Measurements from ENCODE around the gene EPPIN. TPM values are rescaled to one million over a fixed set of nuclear protein-coding genes. Genes with fewer than 3 reads are reported as not detected.

Gene EPPIN
- total RNA-seq, 1 experiment from 2014 or later: not detected

GRCh38 chr20:45555198-45555597 is 8.0 kb upstream of the EPPIN start:
- H3K79me2 ChIP-seq (ENCODE audit: low read depth): no peaks in the 10 kb centered on the region
- intact Hi-C loops (cut with micrococcal nuclease; ENCODE audit: unreplicated experiment): no loop called here
- BruUV-seq (replicated peaks): no TSS peak

GRCh38 chr20:45552456-45552855 is 5.3 kb upstream of the EPPIN start:
- Histone ChIP-seq H3F3A (ENCODE audit: insufficient read depth, low read depth) (no peaks in the 10 kb centered on the region), H4K20me1 (ENCODE audit: insufficient read depth) (no peaks in the 10 kb centered on the region), H3K4me1 (replicated peaks; ENCODE audit: insufficient read depth) (no peaks in the 10 kb centered on the region), H3K36me3 (ENCODE audit: low read depth) (no peaks in the 10 kb centered on the region), H3K4me3 (no peak overlapping the region), H2AFZ (0 out of 2 replicates have a peak overlapping the region, but pooled peaks have one; percentile 31), H3K27ac (no peak overlapping the region), H3K27me3 (ENCODE audit: insufficient read depth, low read depth) (no peaks in the 10 kb centered on the region), H3K9me3 (ENCODE audit: insufficient read depth, low read depth) (peaks cover 5% of the 10 kb centered on the region; the same call in 1 of the 2 replicates), H3K4me2 (no peak overlapping the region), H3K79me2 (ENCODE audit: low read depth) (no peaks in the 10 kb centered on the region), H3K9me2 (ENCODE audit: insufficient read depth) (no peaks in the 10 kb centered on the region)
- DNase-seq: no peak
- POLR2A ChIA-PET (ENCODE audit: unreplicated experiment): no interaction called here
- TF ChIP-seq CTCF (conservative IDR thresholded peaks at IDR 0.05): no peak
- no peak for TF ChIP-seq EZH2 (IDR thresholded peaks at IDR 0.05; ENCODE audit: low read depth)
- CTCF ChIA-PET: no interaction called here
- intact Hi-C loops (cut with micrococcal nuclease; ENCODE audit: unreplicated experiment): no loop called here
- no TSS peak for BruUV-seq (replicated peaks)

More at GRCh38 chr20:45555198-45555597, 8.0 kb upstream of the EPPIN start:
- Histone ChIP-seq H3K27me3 (ENCODE audit: insufficient read depth, low read depth) (no peaks in the 10 kb centered on the region), H3K27ac (no peak overlapping the region), H3K9me2 (ENCODE audit: insufficient read depth) (peaks cover 3% of the 10 kb centered on the region; the same call in 1 of the 2 replicates), H2AFZ (no peak overlapping the region), H3K36me3 (ENCODE audit: low read depth) (no peaks in the 10 kb centered on the region), H3K4me2 (no peak overlapping the region), H3K4me3 (no peak overlapping the region), H3K9me3 (ENCODE audit: insufficient read depth, low read depth) (peaks cover 5% of the 10 kb centered on the region; the same call in 1 of the 2 replicates), H3K4me1 (replicated peaks; ENCODE audit: insufficient read depth) (no peaks in the 10 kb centered on the region), H4K20me1 (ENCODE audit: insufficient read depth) (no peaks in the 10 kb centered on the region), H3F3A (ENCODE audit: insufficient read depth, low read depth) (no peaks in the 10 kb centered on the region)
- POLR2A ChIA-PET (ENCODE audit: unreplicated experiment): no interaction called here
- TF ChIP-seq CTCF (conservative IDR thresholded peaks at IDR 0.05): no peak
- no peak for TF ChIP-seq EZH2 (IDR thresholded peaks at IDR 0.05; ENCODE audit: low read depth)
- DNase-seq: peak in 1 of 2 experiments; percentile 44
- CTCF ChIA-PET: no interaction called here

GRCh38 chr20:45550765-45551164 is 3.6 kb upstream of the EPPIN start:
- H3F3A ChIP-seq (ENCODE audit: insufficient read depth, low read depth): no peaks in the 10 kb centered on the region
- CTCF ChIA-PET: no interaction called here
- H3K27ac ChIP-seq: no peak overlapping the region
- H3K4me1 ChIP-seq (replicated peaks; ENCODE audit: insufficient read depth): no peaks in the 10 kb centered on the region
- H3K9me2 ChIP-seq (ENCODE audit: insufficient read depth): no peaks in the 10 kb centered on the region
- H3K36me3 ChIP-seq (ENCODE audit: low read depth): no peaks in the 10 kb centered on the region
- POLR2A ChIA-PET (ENCODE audit: unreplicated experiment): no interaction called here
- H3K4me3 ChIP-seq: no peak overlapping the region
- H3K27me3 ChIP-seq (ENCODE audit: insufficient read depth, low read depth): no peaks in the 10 kb centered on the region
- intact Hi-C loops (cut with micrococcal nuclease; ENCODE audit: unreplicated experiment): no loop called here
- no peak overlapping the region for H2AFZ ChIP-seq
- no TSS peak for BruUV-seq (replicated peaks)
- no peaks in the 10 kb centered on the region for H4K20me1 ChIP-seq (ENCODE audit: insufficient read depth)
- no peak for DNase-seq
- TF ChIP-seq CTCF (conservative IDR thresholded peaks at IDR 0.05) (no peak), EZH2 (IDR thresholded peaks at IDR 0.05; ENCODE audit: low read depth) (no peak)
- no peak overlapping the region for H3K4me2 ChIP-seq
- H3K9me3 ChIP-seq (ENCODE audit: insufficient read depth, low read depth): peaks cover 5% of the 10 kb centered on the region; the same call in 1 of the 2 replicates
- no peaks in the 10 kb centered on the region for H3K79me2 ChIP-seq (ENCODE audit: low read depth)
